GM15510 (cell line): ENCODE results near the gene CYP26A1.

Experiments
- POLR2A ChIP-seq: IDR thresholded peaks from 3 replicates; pipeline ENCODE4 v1.6.1; 2011; ENCODE audit warnings: borderline replicate concordance; ENCODE audit not compliant: insufficient read length; ENCODE audit errors: extremely low read depth

CYP26A1 gene

GRCh38 chr10:93070378-93071176 is 3.1 kb upstream of the CYP26A1 start:
- TF ChIP-seq POLR2A = no peak

- TF ChIP-seq POLR2A = no peak
Observed at GRCh38 chr10:93071177-93071472, 2.6 kb upstream of the CYP26A1 start.

GRCh38 chr10:93071674-93072224 is 1.9 kb upstream of the CYP26A1 start:
- no peak for TF ChIP-seq POLR2A

GRCh38 chr10:93072225-93072712 is 1.4 kb upstream of the CYP26A1 start:
- TF ChIP-seq POLR2A = no peak

GRCh38 chr10:93072713-93073538 is 767 bp upstream of the CYP26A1 start:
- TF ChIP-seq POLR2A = no peak

DNA sequence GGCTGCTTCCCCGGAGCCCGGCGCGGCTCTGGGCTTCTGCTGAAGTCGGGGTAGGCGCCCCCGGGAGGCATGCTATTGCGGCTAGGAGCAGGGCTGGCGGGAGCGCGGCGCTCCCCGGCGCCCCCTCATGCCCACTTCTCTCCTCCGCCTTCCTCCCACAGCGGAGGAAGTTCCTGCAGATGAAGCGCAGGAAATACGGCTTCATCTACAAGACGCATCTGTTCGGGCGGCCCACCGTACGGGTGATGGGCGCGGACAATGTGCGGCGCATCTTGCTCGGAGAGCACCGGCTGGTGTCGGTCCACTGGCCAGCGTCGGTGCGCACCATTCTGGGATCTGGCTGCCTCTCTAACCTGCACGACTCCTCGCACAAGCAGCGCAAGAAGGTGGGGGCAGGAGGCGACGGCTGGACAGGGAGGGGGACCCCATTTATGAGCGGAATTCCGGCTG is 479 bp downstream of the CYP26A1 start:
- no peak for TF ChIP-seq POLR2A

- TF ChIP-seq POLR2A = no peak
Observed at GRCh38 chr10:93074597-93075368, 1.1 kb downstream of the CYP26A1 start.

- TF ChIP-seq POLR2A = no peak
Observed at GRCh38 chr10:93075369-93076221, 1.9 kb downstream of the CYP26A1 start.

- no peak for TF ChIP-seq POLR2A
Observed at GRCh38 chr10:93076871-93077270, 3.2 kb downstream of the CYP26A1 start.

DNA sequence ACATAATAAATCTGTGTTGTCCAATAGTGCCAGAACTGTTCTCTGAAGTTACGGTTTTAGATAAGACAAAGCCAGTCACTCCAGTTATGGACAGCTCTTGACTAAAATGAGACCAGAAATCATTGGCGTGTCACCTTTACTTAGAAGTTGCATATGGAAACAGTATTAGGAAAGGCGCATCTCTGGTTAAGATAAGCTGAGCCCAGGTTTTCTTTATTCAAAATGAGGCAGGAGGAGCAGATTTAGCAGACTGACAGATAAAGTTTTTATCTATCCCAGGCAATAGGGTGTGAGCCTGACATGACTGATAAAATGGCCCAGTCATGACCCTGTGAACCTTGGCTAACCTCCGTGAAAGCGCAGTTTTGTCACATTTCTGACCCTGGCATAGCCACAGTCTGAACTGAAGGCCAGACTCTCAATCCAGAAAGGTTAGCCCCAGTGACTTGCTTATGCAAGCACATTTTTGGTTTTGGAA is 4.2 kb downstream of the CYP26A1 start:
- TF ChIP-seq POLR2A = no peak

GRCh38 chr10:93079663-93080349 is 6.1 kb downstream of the CYP26A1 start:
- no peak for TF ChIP-seq POLR2A

DNA sequence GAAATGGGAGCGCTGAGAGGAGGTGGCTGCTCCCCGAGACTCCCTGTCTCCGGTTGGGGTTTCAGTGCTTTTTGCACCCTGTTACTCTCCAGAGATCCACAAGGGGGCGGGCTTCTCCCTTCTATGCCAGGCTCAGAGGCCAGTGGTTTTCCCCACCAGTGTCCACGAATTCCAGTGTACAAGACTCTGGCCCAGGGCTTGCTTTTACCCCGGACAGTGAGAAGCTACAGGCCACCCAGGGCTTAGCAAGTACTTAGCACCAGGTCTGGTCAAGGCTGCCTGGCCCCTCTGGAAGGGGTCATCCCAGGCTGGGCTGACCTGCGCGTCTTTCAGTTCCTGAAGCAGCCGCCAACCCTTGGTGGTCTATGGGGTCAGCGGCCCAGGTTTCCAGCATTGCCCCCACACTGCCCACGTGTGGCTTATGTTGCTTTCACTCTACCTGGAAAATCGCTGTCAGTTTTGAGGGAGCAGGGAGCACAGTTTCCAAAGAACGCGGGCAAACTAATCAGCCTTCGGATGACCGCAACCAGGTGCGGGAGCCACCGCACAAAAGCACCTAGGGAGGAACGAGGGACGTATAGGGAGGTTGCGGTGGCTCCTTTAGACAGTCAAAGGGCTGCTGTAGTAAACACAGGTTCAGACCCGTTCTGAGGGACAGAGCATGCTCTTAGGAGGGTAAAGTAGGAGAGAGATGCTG is 6.8 kb downstream of the CYP26A1 start:
- TF ChIP-seq POLR2A = no peak

- no peak for TF ChIP-seq POLR2A
Observed at GRCh38 chr10:93081318-93081717, 7.6 kb downstream of the CYP26A1 start.

- TF ChIP-seq POLR2A = no peak
Observed at GRCh38 chr10:93081834-93082233, 8.1 kb downstream of the CYP26A1 start.
